H1 (cell line): ENCODE results near the gene LAG3. TPM values are rescaled to one million over a fixed set of nuclear protein-coding genes. Genes with fewer than 3 reads are reported as not detected.

Experiments
- CTCF ChIA-PET: fragments of 300-600 bp; sonication (Branson Sonifier 250); formaldehyde crosslinking; loops from one replicate; lab custom pipeline; 2021; ENCODE audit not compliant: partially characterized antibody; lab: Charles Lee
- POLR2A ChIA-PET: fragments of 300-600 bp; sonication (Branson Sonifier 250); formaldehyde crosslinking; loops from one replicate; lab custom pipeline; 2021; ENCODE audit warnings: inconsistent platforms; ENCODE audit not compliant: partially characterized antibody; lab: Charles Lee
- DNase-seq, 2 experiments: peaks; one replicate each; pipeline versions ENCODE4 v3.0.0 to v3.0.0-alpha.2; 2010 to 2022; ENCODE audit warnings: low spot score in 2 of 2, low read depth in 1 of 2, mixed read lengths in 1 of 2
- FAIRE-seq: peaks from 2 replicates; lab custom pipeline; 2011; peaks lifted over from hg19 to GRCh38; lab: Jason Lieb, UNC
- H2AFZ ChIP-seq: 2 replicates; pipeline ENCODE4 v1.8.1; 2012; ENCODE audit warnings: low read length, inconsistent platforms
- H2AK5ac ChIP-seq: 2 replicates; pipeline ENCODE4 v1.6.1; 2013; ENCODE audit warnings: low read depth, low read length
- H2BK120ac ChIP-seq: replicated peaks from 2 replicates; pipeline ENCODE3; 2013; ENCODE audit warnings: low read depth, low read length, inconsistent platforms
- H2BK12ac ChIP-seq: 2 replicates; pipeline ENCODE4 v1.6.1; 2013; ENCODE audit warnings: low read depth, low read length
- H2BK15ac ChIP-seq: 2 replicates; pipeline ENCODE4 v1.6.1; 2013; ENCODE audit warnings: low read length
- H2BK20ac ChIP-seq: 2 replicates; pipeline ENCODE4 v1.6.1; 2013; ENCODE audit warnings: low read length
- H2BK5ac ChIP-seq: 2 replicates; pipeline ENCODE4 v1.6.1; 2013; ENCODE audit warnings: low read depth, low read length
- H3K14ac ChIP-seq: 2 replicates; pipeline ENCODE4 v1.6.1; 2013; ENCODE audit warnings: inconsistent platforms; ENCODE audit not compliant: insufficient read length
- H3K18ac ChIP-seq: 2 replicates; pipeline ENCODE4 v1.6.1; 2013; ENCODE audit warnings: low read length; ENCODE audit errors: extremely low read depth
- H3K23ac ChIP-seq: 2 replicates; pipeline ENCODE4 v1.6.1; 2013; ENCODE audit warnings: inconsistent platforms; ENCODE audit not compliant: insufficient read length
- H3K23me2 ChIP-seq: 2 replicates; pipeline ENCODE4 v1.6.1; 2013; ENCODE audit warnings: low read depth, low read length
- H3K27ac ChIP-seq: 2 replicates; pipeline ENCODE4 v1.6.1; 2011; ENCODE audit warnings: low read depth, low read length, inconsistent platforms
- H3K27me3 ChIP-seq, 4 experiments: replicated peaks in 1 of 4; 1 replicate in 1 of 4; 2 replicates in 3 of 4; pipeline versions ENCODE4 v1.6.1 to v1.8.1; 2011 to 2013; ENCODE audit warnings: low read length in 3 of 4, mild to moderate bottlenecking in 3 of 4, inconsistent platforms in 2 of 4, mixed read lengths in 2 of 4, moderate library complexity in 1 of 4; ENCODE audit not compliant: control insufficient read depth in 3 of 4, insufficient read depth in 3 of 4; ENCODE audit errors: extremely low read depth in 1 of 4
- H3K36me3 ChIP-seq, 4 experiments: 2 replicates each; pipeline versions ENCODE4 v1.6.1 to v1.8.1; 2011 to 2013; ENCODE audit warnings: mild to moderate bottlenecking in 4 of 4, low read length in 3 of 4, moderate library complexity in 2 of 4, control low read depth in 1 of 4, inconsistent platforms in 1 of 4; ENCODE audit not compliant: insufficient read depth in 4 of 4, control insufficient read depth in 2 of 4
- H3K4ac ChIP-seq: replicated peaks from 2 replicates; pipeline ENCODE3; 2013; ENCODE audit warnings: low read length, low read depth, mixed read lengths, inconsistent platforms; ENCODE audit not compliant: insufficient read length
- H3K4me1 ChIP-seq, 4 experiments: replicated peaks in 1 of 4; 1 replicate in 1 of 4; 2 replicates in 3 of 4; pipeline versions ENCODE4 v1.6.1 to v1.8.1; 2011 to 2013; ENCODE audit warnings: low read length in 3 of 4, inconsistent platforms in 2 of 4, mixed read lengths in 1 of 4; ENCODE audit not compliant: insufficient read depth in 4 of 4, control insufficient read depth in 3 of 4
- H3K4me2 ChIP-seq, 2 experiments: 2 replicates each; pipeline versions ENCODE4 v1.6.1 to v1.8.1; 2011 to 2013; ENCODE audit warnings: low read depth in 2 of 2, low read length in 2 of 2, control low read depth in 1 of 2, inconsistent platforms in 1 of 2, mild to moderate bottlenecking in 1 of 2; ENCODE audit not compliant: insufficient read depth in 1 of 2
- H3K4me3 ChIP-seq, 4 experiments: fragments of 200-600, 300-600 bp in 1 of 4; sonication (generic), shearing (Covaris generic), sonication (Bioruptor Twin) in 1 of 4; 2 replicates each; pipeline versions ENCODE4 v1.5.1 to v1.8.1; 2011 to 2016; ENCODE audit warnings: low read length in 4 of 4, low read depth in 3 of 4, control low read depth in 2 of 4, inconsistent platforms in 2 of 4, mild to moderate bottlenecking in 2 of 4, mixed read lengths in 1 of 4, moderate library complexity in 1 of 4; ENCODE audit not compliant: insufficient read depth in 2 of 4; ENCODE audit errors: extremely low read depth in 1 of 4
- H3K56ac ChIP-seq: replicated peaks from 2 replicates; pipeline ENCODE3; 2013; ENCODE audit warnings: low read depth, mild to moderate bottlenecking, mixed read lengths, low read length, inconsistent platforms; ENCODE audit not compliant: insufficient read length
- H3K79me1 ChIP-seq: 2 replicates; pipeline ENCODE4 v1.6.1; 2013; ENCODE audit warnings: low read depth, low read length, control low read depth
- H3K79me2 ChIP-seq, 2 experiments: 2 replicates each; pipeline versions ENCODE4 v1.6.1 to v1.8.1; 2012 to 2013; ENCODE audit warnings: low read length in 2 of 2, mild to moderate bottlenecking in 2 of 2, inconsistent platforms in 1 of 2; ENCODE audit not compliant: insufficient read depth in 2 of 2, control insufficient read depth in 1 of 2
- H3K9ac ChIP-seq, 4 experiments: replicated peaks in 1 of 4; 1 replicate in 1 of 4; 2 replicates in 3 of 4; pipeline versions ENCODE4 v1.6.1 to v1.8.1; 2011 to 2013; ENCODE audit warnings: low read depth in 3 of 4, low read length in 3 of 4, control low read depth in 2 of 4, mild to moderate bottlenecking in 2 of 4, moderate library complexity in 2 of 4, inconsistent platforms in 1 of 4; ENCODE audit errors: extremely low read depth in 1 of 4
- H3K9me3 ChIP-seq, 2 experiments: 2 replicates each; pipeline versions ENCODE4 v1.6.1 to v1.8.1; 2012 to 2013; ENCODE audit warnings: mild to moderate bottlenecking in 2 of 2, moderate library complexity in 2 of 2, control low read depth in 1 of 2, inconsistent platforms in 1 of 2, low read depth in 1 of 2, low read length in 1 of 2, mixed read lengths in 1 of 2; ENCODE audit not compliant: insufficient read depth in 2 of 2
- H4K20me1 ChIP-seq, 2 experiments: replicated peaks in 1 of 2; 2 replicates each; pipeline versions ENCODE3 to v1.8.1; 2011 to 2013; ENCODE audit warnings: inconsistent platforms in 2 of 2, low read length in 2 of 2, mild to moderate bottlenecking in 1 of 2; ENCODE audit not compliant: insufficient read depth in 2 of 2, control insufficient read depth in 1 of 2
- H4K5ac ChIP-seq: 2 replicates; pipeline ENCODE4 v1.6.1; 2013; ENCODE audit warnings: low read length, low read depth, mixed read lengths, inconsistent platforms; ENCODE audit not compliant: insufficient read length
- H4K8ac ChIP-seq: 2 replicates; pipeline ENCODE4 v1.8.0; 2013; ENCODE audit warnings: mild to moderate bottlenecking, moderate library complexity, low read length, inconsistent platforms; ENCODE audit not compliant: insufficient read depth; ENCODE audit errors: extremely low read depth
- H4K91ac ChIP-seq: replicated peaks from 2 replicates; pipeline ENCODE3; 2013; ENCODE audit warnings: low read length, mixed read lengths, inconsistent platforms; ENCODE audit not compliant: insufficient read length
- CEBPB ChIP-seq: IDR thresholded peaks from 2 replicates; pipeline ENCODE4 v1.6.1; 2012; ENCODE audit warnings: low read depth, low read length
- RAD21 ChIP-seq, 2 experiments: IDR thresholded peaks in 1 of 2; conservative IDR thresholded peaks in 1 of 2; 2 replicates each; pipeline ENCODE4 v1.6.1; 2011; ENCODE audit warnings: low read depth in 2 of 2, low read length in 2 of 2, improper control_type of control experiment in 1 of 2, inconsistent platforms in 1 of 2, mild to moderate bottlenecking in 1 of 2, moderate library complexity in 1 of 2
- RNF2 ChIP-seq: fragments of 200-900, 300-1000 bp; sonication (generic); IDR thresholded peaks from 2 replicates; pipeline ENCODE4 v1.7.1; 2016; ENCODE audit warnings: borderline replicate concordance, low read depth, mild to moderate bottlenecking, antibody characterized with exemption, low read length; ENCODE audit not compliant: poor library complexity, severe bottlenecking; ENCODE audit errors: missing control alignments
- SP2 ChIP-seq: IDR thresholded peaks from 2 replicates; pipeline ENCODE4 v1.6.1; 2012; ENCODE audit warnings: mild to moderate bottlenecking, low read length, inconsistent platforms
- TAF1 ChIP-seq: IDR thresholded peaks from 2 replicates; pipeline ENCODE4 v1.6.1; 2011; ENCODE audit warnings: mild to moderate bottlenecking, low read depth, low read length
- TEAD4 ChIP-seq: IDR thresholded peaks from 2 replicates; pipeline ENCODE4 v1.6.1; 2012; ENCODE audit warnings: low read depth, low read length, inconsistent platforms, mixed read lengths
- YY1 ChIP-seq: IDR thresholded peaks from 2 replicates; pipeline ENCODE4 v1.6.1; 2011; ENCODE audit warnings: low read depth, mild to moderate bottlenecking, low read length
- ZNF274 ChIP-seq: IDR thresholded peaks from 2 replicates; pipeline ENCODE4 v1.7.0; 2012; ENCODE audit warnings: low read length, borderline replicate concordance; ENCODE audit errors: extremely low read depth
- WGBS, 2 experiments: shearing (Covaris generic) in 1 of 2; methylation state at CpG; one replicate each; pipeline versions ENCODE4 v1.1.6 to v1.1.7; 2013 to 2015; ENCODE audit warnings: low lambda C conversion rate in 2 of 2, mixed read lengths in 2 of 2, inconsistent platforms in 1 of 2, low coverage in 1 of 2, missing lambda C conversion rate in 1 of 2; ENCODE audit not compliant: insufficient replicate concordance in 2 of 2, insufficient coverage in 1 of 2, insufficient read length in 1 of 2; ENCODE audit errors: extremely low coverage in 1 of 2, missing lambda C conversion rate in 1 of 2; 5-methylcytosine and 5-hydroxymethylcytosine counted together
- polyA plus RNA-seq, 7 experiments: library from polyadenylated mRNA; depleted of rRNA in 3 of 7; stranded (reverse) in 5 of 7; unstranded in 2 of 7; fragments of >200 nt in 5 of 7; fragments of 200-250 nt in 2 of 7; gene quantifications; 1 replicate in 5 of 7; 2 replicates in 1 of 7; 4 replicates in 1 of 7; pipeline versions ENCODE4 v1.2.1 to v1.2.3, GENCODE V29; 2011 to 2013; ENCODE audit warnings: missing spikeins in 2 of 7, mixed read lengths in 2 of 7
- total RNA-seq: library from RNA; stranded (reverse); fragmentation: NEBNext Ultra II Directional; extraction: Animal tissue kit (Norgen Biotek cat#: 25700); gene quantifications from 2 replicates; pipeline ENCODE4 v1.2.1, GENCODE V29; 2021
- TF ChIP-seq, protein P1 (sequence below): IDR thresholded peaks from 2 replicates; pipeline ENCODE4 v1.6.1; 2012; ENCODE audit warnings: low read length, inconsistent platforms

LAG3 gene
- total and polyA plus RNA-seq, 2 of the 8 experiments (the other 6 are each of a cell fraction or from before 2014, with no cell fraction given) = 1.1 to 3.1 TPM

DNA sequence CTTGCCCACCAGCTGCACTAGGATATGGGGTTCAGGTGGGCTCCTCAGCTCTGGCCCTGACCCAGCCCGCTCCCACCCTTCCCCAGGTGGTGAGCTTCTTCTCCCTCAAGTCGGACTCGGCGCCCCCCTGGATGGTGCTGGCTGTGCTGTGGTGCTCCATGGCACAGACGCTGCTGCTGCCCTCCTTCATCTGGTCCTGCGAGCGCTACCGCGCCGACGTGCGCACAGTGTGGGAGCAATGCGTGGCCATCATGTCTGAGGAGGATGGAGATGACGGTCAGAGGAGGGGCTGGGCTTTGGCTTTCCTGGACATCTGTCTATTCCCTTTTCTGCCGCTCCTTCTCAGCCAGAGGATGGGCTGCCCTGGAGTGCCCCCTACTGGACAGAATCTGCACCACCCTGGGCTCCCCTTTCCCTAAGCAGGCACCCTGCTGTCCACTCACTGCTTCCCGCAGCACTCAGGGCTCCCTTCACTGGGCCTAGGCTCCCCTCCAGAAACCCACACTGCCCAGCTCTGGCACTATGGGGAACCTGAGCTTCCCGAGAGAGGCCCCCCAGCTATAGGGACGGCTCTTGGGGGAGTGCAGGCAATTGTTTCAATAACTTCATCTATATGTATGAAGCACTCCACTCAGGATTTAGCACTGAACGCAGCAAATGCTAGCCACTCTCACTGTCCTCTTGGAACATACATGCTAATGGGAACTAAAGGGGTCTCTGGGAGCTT lies 53.2 kb downstream of the LAG3 start:
- Histone ChIP-seq H3K9me3 (no peaks in the 10 kb centered on the region), H3K4me3 (peak overlapping the region; percentile 8 to 53 (median 28); a peak in 7 of 8 replicates), H3K23ac (no peak overlapping the region), H2AFZ (no peak overlapping the region), H2BK5ac (0 out of 2 replicates have a peak overlapping the region, but pooled peaks have one; percentile 50), H2BK20ac (no peak overlapping the region; the same call in 1 of the 2 replicates), H4K91ac (peak overlapping the region; percentile 82), H4K20me1 (peaks cover 0 to 4% of the 10 kb centered on the region in 2 experiments), H4K8ac (no peak overlapping the region; the same call in 1 of the 2 replicates), H3K79me2 (peaks cover 0 to 7% of the 10 kb centered on the region in 2 experiments; a peak in 1 of 4 replicates), H2BK120ac (no peak overlapping the region), H3K14ac (no peak overlapping the region), H3K18ac (peak overlapping the region; percentile 80), H3K4ac (peak overlapping the region; percentile 27), H2AK5ac (no peak overlapping the region), H4K5ac (no peak overlapping the region), H3K9ac (no peak overlapping the region; a peak in 1 of 7 replicates), H3K36me3 (peaks cover 0 to 2% (median under 1%) of the 10 kb centered on the region in 4 experiments; a peak in 2 of 8 replicates), H2BK12ac (peak overlapping the region; percentile 1; the same call in 1 of the 2 replicates), H2BK15ac (peak overlapping the region; percentile 6; the same call in 1 of the 2 replicates), H3K23me2 (peaks cover 28% of the 10 kb centered on the region), H3K27ac (no peak overlapping the region), H3K4me2 (peak overlapping the region; percentile 51 to 79), H3K27me3 (peaks cover 0 to 12% (median 8%) of the 10 kb centered on the region in 4 experiments; a peak in 5 of 7 replicates), H3K79me1 (peaks cover 2% of the 10 kb centered on the region), H3K56ac (no peak overlapping the region), H3K4me1 (peaks cover 8 to 45% (median 29%) of the 10 kb centered on the region in 4 experiments)
- CTCF ChIA-PET = interaction anchor here (0.5 to 23.7 kb wide), 35 partner anchors 9 to 975 kb away, joined by 3 to 532 read pairs (median 5); partner anchors contain the start of genes CD4, CDCA3, COPS7A and GNB3
- WGBS, 2 experiments = 16% methylated on average over 19 of the region's 19 CpGs; no CpG with 5 or more reads in 1 of the 2 experiments
- POLR2A ChIA-PET = interaction anchor here (0.6 to 27.1 kb wide), 17 partner anchors 11 to 291 kb away, joined by 3 to 388 read pairs (median 4); partner anchors contain the start of genes CD4, CDCA3, GAPDH and GNB3
- DNase-seq = peak; percentile 61 to 98
- FAIRE-seq = peak; percentile 68
- TF ChIP-seq ZNF274 (no peak), CEBPB (no peak), RAD21 (IDR thresholded peaks at IDR 0.05 in 1 of 2, conservative IDR thresholded peaks at IDR 0.05 in 1 of 2; ENCODE audit: low read depth in 2 of 2, low read length in 2 of 2) (peak; percentile 88 to 93), TAF1 (no peak), TEAD4 (peak; percentile 90), SP2 (no peak), YY1 (no peak), RNF2 (no peak)
- TF ChIP-seq, protein P1, sequence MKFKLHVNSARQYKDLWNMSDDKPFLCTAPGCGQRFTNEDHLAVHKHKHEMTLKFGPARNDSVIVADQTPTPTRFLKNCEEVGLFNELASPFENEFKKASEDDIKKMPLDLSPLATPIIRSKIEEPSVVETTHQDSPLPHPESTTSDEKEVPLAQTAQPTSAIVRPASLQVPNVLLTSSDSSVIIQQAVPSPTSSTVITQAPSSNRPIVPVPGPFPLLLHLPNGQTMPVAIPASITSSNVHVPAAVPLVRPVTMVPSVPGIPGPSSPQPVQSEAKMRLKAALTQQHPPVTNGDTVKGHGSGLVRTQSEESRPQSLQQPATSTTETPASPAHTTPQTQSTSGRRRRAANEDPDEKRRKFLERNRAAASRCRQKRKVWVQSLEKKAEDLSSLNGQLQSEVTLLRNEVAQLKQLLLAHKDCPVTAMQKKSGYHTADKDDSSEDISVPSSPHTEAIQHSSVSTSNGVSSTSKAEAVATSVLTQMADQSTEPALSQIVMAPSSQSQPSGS = no peak
